Muscle layer of colon (tissue), 2 donors: ENCODE data around the gene PLCH1.

Source experiments
- H3K27ac ChIP-seq: one replicate; pipeline ENCODE4 v1.7.0; 2013; ENCODE audit warnings: low read depth, mild to moderate bottlenecking, low read length, moderate library complexity
- H3K27me3 ChIP-seq, 2 donors: one replicate each; pipeline ENCODE4 v1.7.0; 2013; ENCODE audit warnings: low read length in 2 of 2, mild to moderate bottlenecking in 2 of 2; ENCODE audit not compliant: insufficient read depth in 2 of 2, control insufficient read depth in 1 of 2
- H3K36me3 ChIP-seq: one replicate; pipeline ENCODE4 v1.7.0; 2013; ENCODE audit warnings: mild to moderate bottlenecking, low read length; ENCODE audit not compliant: insufficient read depth
- H3K4me1 ChIP-seq: one replicate; pipeline ENCODE4 v1.7.0; 2013; ENCODE audit warnings: mild to moderate bottlenecking, low read length; ENCODE audit not compliant: insufficient read depth
- H3K4me3 ChIP-seq, 2 donors: one replicate each; pipeline ENCODE4 v1.7.0; 2013; ENCODE audit warnings: low read length in 2 of 2, low read depth in 1 of 2, mild to moderate bottlenecking in 1 of 2, moderate library complexity in 1 of 2
- H3K9ac ChIP-seq: one replicate; pipeline ENCODE4 v1.7.0; 2013; ENCODE audit warnings: low read length
- H3K9me3 ChIP-seq: one replicate; pipeline ENCODE4 v1.7.0; 2013; ENCODE audit warnings: mild to moderate bottlenecking, low read length
- donor health status: abdominal sarcoma.
- donor health status: Adenocarcinoma of cecum.

PLCH1 gene

GRCh38 chr3:155596615-155597014 is 148.3 kb downstream of the PLCH1 start:
- no peaks in the 10 kb centered on the region for H3K9me3 ChIP-seq

GRCh38 chr3:155595371-155595770 is 149.5 kb downstream of the PLCH1 start:
- H3K4me3 ChIP-seq: no peak overlapping the region
- no peak overlapping the region for H3K9ac ChIP-seq
- H3K4me1 ChIP-seq: no peaks in the 10 kb centered on the region
- H3K36me3 ChIP-seq: no peaks in the 10 kb centered on the region
- H3K27ac ChIP-seq: no peak overlapping the region
- no peaks in the 10 kb centered on the region for H3K27me3 ChIP-seq
- H3K9me3 ChIP-seq: no peaks in the 10 kb centered on the region

More at GRCh38 chr3:155596615-155597014, 148.3 kb downstream of the PLCH1 start:
- Histone ChIP-seq H3K9ac (no peak overlapping the region), H3K36me3 (no peaks in the 10 kb centered on the region), H3K27ac (no peak overlapping the region), H3K4me1 (no peaks in the 10 kb centered on the region), H3K4me3 (no peak overlapping the region), H3K27me3 (no peaks in the 10 kb centered on the region)

- no peaks in the 10 kb centered on the region for H3K9me3 ChIP-seq
- H3K27ac ChIP-seq: no peak overlapping the region
- H3K4me3 ChIP-seq: no peak overlapping the region
- H3K27me3 ChIP-seq: no peaks in the 10 kb centered on the region
- no peaks in the 10 kb centered on the region for H3K36me3 ChIP-seq
- H3K9ac ChIP-seq: no peak overlapping the region
- H3K4me1 ChIP-seq: no peaks in the 10 kb centered on the region
These were observed 150.2 kb downstream of the PLCH1 start for GRCh38 chr3:155594526-155595187.

GRCh38 chr3:155587581-155587980 is 157.3 kb downstream of the PLCH1 start:
- H3K27me3 ChIP-seq: no peaks in the 10 kb centered on the region
- H3K27ac ChIP-seq: no peak overlapping the region
- H3K4me1 ChIP-seq: no peaks in the 10 kb centered on the region
- H3K36me3 ChIP-seq: no peaks in the 10 kb centered on the region
- no peak overlapping the region for H3K9ac ChIP-seq
- H3K4me3 ChIP-seq: no peak overlapping the region
- H3K9me3 ChIP-seq: no peaks in the 10 kb centered on the region

GRCh38 chr3:155585384-155585783 is 159.5 kb downstream of the PLCH1 start:
- Histone ChIP-seq H3K36me3 (no peaks in the 10 kb centered on the region), H3K9ac (no peak overlapping the region)

GRCh38 chr3:155581579-155581978 is 163.3 kb downstream of the PLCH1 start:
- Histone ChIP-seq H3K27ac (no peak overlapping the region), H3K9me3 (no peaks in the 10 kb centered on the region), H3K4me1 (no peaks in the 10 kb centered on the region), H3K9ac (no peak overlapping the region), H3K4me3 (no peak overlapping the region), H3K36me3 (no peaks in the 10 kb centered on the region), H3K27me3 (no peaks in the 10 kb centered on the region)

More at GRCh38 chr3:155585384-155585783, 159.5 kb downstream of the PLCH1 start:
- Histone ChIP-seq H3K9me3 (no peaks in the 10 kb centered on the region), H3K27ac (no peak overlapping the region), H3K27me3 (no peaks in the 10 kb centered on the region), H3K4me1 (no peaks in the 10 kb centered on the region), H3K4me3 (no peak overlapping the region)

- H3K4me3 ChIP-seq: no peak overlapping the region
- peaks cover 3% of the 10 kb centered on the region for H3K9me3 ChIP-seq
- no peak overlapping the region for H3K27ac ChIP-seq
- H3K9ac ChIP-seq: no peak overlapping the region
- H3K4me1 ChIP-seq: no peaks in the 10 kb centered on the region
- H3K36me3 ChIP-seq: no peaks in the 10 kb centered on the region
- H3K27me3 ChIP-seq: no peaks in the 10 kb centered on the region
These were observed 172.8 kb downstream of the PLCH1 start for GRCh38 chr3:155572085-155572484.

GRCh38 chr3:155568295-155568694 is 176.6 kb downstream of the PLCH1 start:
- Histone ChIP-seq H3K36me3 (no peaks in the 10 kb centered on the region), H3K27ac (no peak overlapping the region), H3K4me3 (no peak overlapping the region), H3K9me3 (no peaks in the 10 kb centered on the region), H3K27me3 (no peaks in the 10 kb centered on the region), H3K4me1 (no peaks in the 10 kb centered on the region), H3K9ac (no peak overlapping the region)

- Histone ChIP-seq H3K36me3 (no peaks in the 10 kb centered on the region), H3K27me3 (no peaks in the 10 kb centered on the region), H3K4me1 (no peaks in the 10 kb centered on the region), H3K27ac (no peak overlapping the region), H3K9me3 (no peaks in the 10 kb centered on the region), H3K4me3 (no peak overlapping the region), H3K9ac (no peak overlapping the region)
These were observed 184.3 kb downstream of the PLCH1 start for GRCh38 chr3:155560594-155560993.

- Histone ChIP-seq H3K4me3 (no peak overlapping the region), H3K27ac (no peak overlapping the region), H3K27me3 (no peaks in the 10 kb centered on the region), H3K36me3 (no peaks in the 10 kb centered on the region), H3K9me3 (no peaks in the 10 kb centered on the region), H3K4me1 (no peaks in the 10 kb centered on the region), H3K9ac (no peak overlapping the region)
These were observed 184.7 kb downstream of the PLCH1 start for GRCh38 chr3:155560135-155560534.

GRCh38 chr3:155556531-155556930 is 188.3 kb downstream of the PLCH1 start:
- H3K9me3 ChIP-seq: no peaks in the 10 kb centered on the region

GRCh38 chr3:155555479-155556060 is 189.3 kb downstream of the PLCH1 start:
- Histone ChIP-seq H3K9me3 (no peaks in the 10 kb centered on the region), H3K27me3 (no peaks in the 10 kb centered on the region), H3K27ac (no peak overlapping the region), H3K36me3 (no peaks in the 10 kb centered on the region), H3K4me3 (no peak overlapping the region), H3K4me1 (no peaks in the 10 kb centered on the region), H3K9ac (no peak overlapping the region)

More at GRCh38 chr3:155556531-155556930, 188.3 kb downstream of the PLCH1 start:
- Histone ChIP-seq H3K27ac (no peak overlapping the region), H3K36me3 (no peaks in the 10 kb centered on the region), H3K4me1 (no peaks in the 10 kb centered on the region), H3K9ac (no peak overlapping the region), H3K27me3 (no peaks in the 10 kb centered on the region), H3K4me3 (no peak overlapping the region)
